ENCODE data around the gene ADAMTS6.

DNA sequence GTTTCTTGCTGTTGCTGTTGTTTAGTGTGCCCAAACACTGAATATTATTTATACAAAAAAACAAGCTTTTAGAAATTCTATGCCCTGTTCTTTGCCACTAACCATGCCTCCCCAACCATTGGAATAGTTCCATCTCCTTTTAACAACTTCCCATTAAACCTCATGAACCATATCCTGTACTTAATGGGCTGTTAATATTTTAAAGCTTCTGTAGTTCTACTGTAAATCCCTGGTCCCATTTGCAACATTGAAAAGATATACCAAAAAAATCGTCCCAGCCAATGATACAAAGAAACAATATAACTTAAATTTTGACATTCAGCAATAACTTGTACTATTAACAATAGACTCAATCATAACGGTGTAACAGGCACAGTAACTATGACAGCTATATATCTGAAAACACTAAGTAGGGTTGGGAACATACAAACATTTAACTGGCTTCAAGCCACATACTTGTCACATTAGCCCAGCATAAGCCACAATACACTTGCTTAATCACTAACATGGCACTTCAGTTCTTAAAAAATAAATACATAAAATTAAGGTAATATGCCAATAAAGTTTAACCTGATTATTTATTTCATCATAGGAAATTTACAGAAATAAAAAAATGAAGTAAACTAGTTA lies 86.1 kb downstream of the ADAMTS6 start:
- TF ChIP-seq, protein P1, sequence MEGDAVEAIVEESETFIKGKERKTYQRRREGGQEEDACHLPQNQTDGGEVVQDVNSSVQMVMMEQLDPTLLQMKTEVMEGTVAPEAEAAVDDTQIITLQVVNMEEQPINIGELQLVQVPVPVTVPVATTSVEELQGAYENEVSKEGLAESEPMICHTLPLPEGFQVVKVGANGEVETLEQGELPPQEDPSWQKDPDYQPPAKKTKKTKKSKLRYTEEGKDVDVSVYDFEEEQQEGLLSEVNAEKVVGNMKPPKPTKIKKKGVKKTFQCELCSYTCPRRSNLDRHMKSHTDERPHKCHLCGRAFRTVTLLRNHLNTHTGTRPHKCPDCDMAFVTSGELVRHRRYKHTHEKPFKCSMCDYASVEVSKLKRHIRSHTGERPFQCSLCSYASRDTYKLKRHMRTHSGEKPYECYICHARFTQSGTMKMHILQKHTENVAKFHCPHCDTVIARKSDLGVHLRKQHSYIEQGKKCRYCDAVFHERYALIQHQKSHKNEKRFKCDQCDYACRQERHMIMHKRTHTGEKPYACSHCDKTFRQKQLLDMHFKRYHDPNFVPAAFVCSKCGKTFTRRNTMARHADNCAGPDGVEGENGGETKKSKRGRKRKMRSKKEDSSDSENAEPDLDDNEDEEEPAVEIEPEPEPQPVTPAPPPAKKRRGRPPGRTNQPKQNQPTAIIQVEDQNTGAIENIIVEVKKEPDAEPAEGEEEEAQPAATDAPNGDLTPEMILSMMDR (IDR thresholded peaks at IDR 0.05) = no peak
- TF ChIP-seq POLR2A (IDR thresholded peaks at IDR 0.05) = no peak

Measured in Peyer's patch (tissue), 4 donors.